WERI-Rb-1 (cell line): ENCODE measurements around the gene MICAL3.
"Not testable (repeated sequence)": the region's sequence is repeated elsewhere in the genome, so short reads cannot be mapped to it uniquely, and the experiment has no call there.

ENCODE experiments used
- DNase-seq: peaks from one replicate; pipeline ENCODE4 v3.0.0-alpha.2; 2020
- H3K27ac ChIP-seq: fragments of 250-450 bp; sonication (Bioruptor Pico); 2 replicates; pipeline ENCODE4 v1.5.1; 2020; ENCODE audit warnings: mild to moderate bottlenecking, moderate library complexity
- H3K27me3 ChIP-seq: fragments of 250-450 bp; sonication (Bioruptor Pico); 2 replicates; pipeline ENCODE4 v1.5.1; 2021; ENCODE audit warnings: mild to moderate bottlenecking, low read depth, moderate library complexity; ENCODE audit not compliant: insufficient read depth, severe bottlenecking
- H3K36me3 ChIP-seq: fragments of 250-450 bp; sonication (Bioruptor Pico); 2 replicates; pipeline ENCODE4 v1.5.1; 2020; ENCODE audit warnings: mild to moderate bottlenecking, moderate library complexity
- H3K4me3 ChIP-seq: 2 replicates; pipeline ENCODE4 v1.5.1; 2011; ENCODE audit warnings: low read depth, mild to moderate bottlenecking, control low read depth, low read length
- H3K9me3 ChIP-seq: fragments of 250-450 bp; sonication (Bioruptor Pico); 2 replicates; pipeline ENCODE4 v1.5.1; 2021; ENCODE audit warnings: mild to moderate bottlenecking, moderate library complexity; ENCODE audit not compliant: severe bottlenecking
- TF ChIP-seq, protein P1 (sequence below): IDR thresholded peaks from 2 replicates; pipeline ENCODE4 v1.5.1; 2011; ENCODE audit warnings: low read depth, mild to moderate bottlenecking, control low read depth, inconsistent platforms, low read length

Gene MICAL3

DNA sequence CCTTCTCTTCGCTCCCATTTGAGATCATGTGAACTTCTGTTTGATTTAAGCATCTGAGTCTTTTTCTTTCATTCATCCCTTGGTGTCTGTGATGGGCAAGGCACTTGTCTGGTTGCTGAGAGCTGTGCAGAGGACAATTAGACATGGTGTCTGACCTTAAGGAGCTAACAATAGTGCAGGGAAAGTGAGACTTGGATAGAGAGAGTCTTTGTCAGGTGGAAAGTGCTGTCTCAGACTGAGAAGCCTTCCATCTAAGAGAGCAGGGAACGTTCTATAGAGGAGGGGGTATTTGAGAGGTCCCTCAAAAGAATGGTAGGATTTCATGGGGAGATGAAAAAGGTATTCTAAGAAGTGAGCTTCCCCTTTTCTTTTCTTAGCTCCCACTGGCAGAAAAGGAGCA is 14.1 kb downstream of the MICAL3 start:
- no peak overlapping the region for H3K27ac ChIP-seq
- TF ChIP-seq, protein P1, sequence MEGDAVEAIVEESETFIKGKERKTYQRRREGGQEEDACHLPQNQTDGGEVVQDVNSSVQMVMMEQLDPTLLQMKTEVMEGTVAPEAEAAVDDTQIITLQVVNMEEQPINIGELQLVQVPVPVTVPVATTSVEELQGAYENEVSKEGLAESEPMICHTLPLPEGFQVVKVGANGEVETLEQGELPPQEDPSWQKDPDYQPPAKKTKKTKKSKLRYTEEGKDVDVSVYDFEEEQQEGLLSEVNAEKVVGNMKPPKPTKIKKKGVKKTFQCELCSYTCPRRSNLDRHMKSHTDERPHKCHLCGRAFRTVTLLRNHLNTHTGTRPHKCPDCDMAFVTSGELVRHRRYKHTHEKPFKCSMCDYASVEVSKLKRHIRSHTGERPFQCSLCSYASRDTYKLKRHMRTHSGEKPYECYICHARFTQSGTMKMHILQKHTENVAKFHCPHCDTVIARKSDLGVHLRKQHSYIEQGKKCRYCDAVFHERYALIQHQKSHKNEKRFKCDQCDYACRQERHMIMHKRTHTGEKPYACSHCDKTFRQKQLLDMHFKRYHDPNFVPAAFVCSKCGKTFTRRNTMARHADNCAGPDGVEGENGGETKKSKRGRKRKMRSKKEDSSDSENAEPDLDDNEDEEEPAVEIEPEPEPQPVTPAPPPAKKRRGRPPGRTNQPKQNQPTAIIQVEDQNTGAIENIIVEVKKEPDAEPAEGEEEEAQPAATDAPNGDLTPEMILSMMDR: no peak
- no peaks in the 10 kb centered on the region for H3K27me3 ChIP-seq

DNA sequence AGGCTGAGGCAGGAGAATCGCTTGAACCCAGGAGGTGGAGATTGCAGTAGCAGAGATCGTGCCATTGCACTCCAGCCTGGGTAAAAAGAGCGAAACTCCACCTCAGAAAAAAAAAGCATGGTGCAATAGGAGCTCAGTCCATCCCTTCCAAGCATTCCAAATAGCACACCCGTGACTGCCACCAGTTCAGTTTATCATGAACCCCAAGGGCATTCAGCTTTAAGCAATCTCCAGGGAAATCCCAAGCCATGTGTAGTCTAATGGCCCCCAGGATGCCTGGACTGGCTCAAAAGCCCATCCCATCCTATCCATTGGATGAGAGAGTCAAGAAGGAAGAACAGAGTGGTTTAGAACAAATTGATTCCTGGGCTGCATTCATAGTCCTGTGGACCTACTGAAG is 16.2 kb downstream of the MICAL3 start:
- TF ChIP-seq, protein P1: no peak
- H3K9me3 ChIP-seq: no peaks in the 10 kb centered on the region
- DNase-seq: no peak
- no peaks in the 10 kb centered on the region; the same call in 1 of the 2 replicates for H3K36me3 ChIP-seq
- no peaks in the 10 kb centered on the region for H3K27me3 ChIP-seq
- no peak overlapping the region for H3K27ac ChIP-seq
- H3K4me3 ChIP-seq: no peak overlapping the region

More for the DNA sequence above, 14.1 kb downstream of the MICAL3 start:
- no peak overlapping the region for H3K4me3 ChIP-seq
- no peaks in the 10 kb centered on the region for H3K9me3 ChIP-seq
- DNase-seq: no peak
- no peaks in the 10 kb centered on the region; the same call in 1 of the 2 replicates for H3K36me3 ChIP-seq

DNA sequence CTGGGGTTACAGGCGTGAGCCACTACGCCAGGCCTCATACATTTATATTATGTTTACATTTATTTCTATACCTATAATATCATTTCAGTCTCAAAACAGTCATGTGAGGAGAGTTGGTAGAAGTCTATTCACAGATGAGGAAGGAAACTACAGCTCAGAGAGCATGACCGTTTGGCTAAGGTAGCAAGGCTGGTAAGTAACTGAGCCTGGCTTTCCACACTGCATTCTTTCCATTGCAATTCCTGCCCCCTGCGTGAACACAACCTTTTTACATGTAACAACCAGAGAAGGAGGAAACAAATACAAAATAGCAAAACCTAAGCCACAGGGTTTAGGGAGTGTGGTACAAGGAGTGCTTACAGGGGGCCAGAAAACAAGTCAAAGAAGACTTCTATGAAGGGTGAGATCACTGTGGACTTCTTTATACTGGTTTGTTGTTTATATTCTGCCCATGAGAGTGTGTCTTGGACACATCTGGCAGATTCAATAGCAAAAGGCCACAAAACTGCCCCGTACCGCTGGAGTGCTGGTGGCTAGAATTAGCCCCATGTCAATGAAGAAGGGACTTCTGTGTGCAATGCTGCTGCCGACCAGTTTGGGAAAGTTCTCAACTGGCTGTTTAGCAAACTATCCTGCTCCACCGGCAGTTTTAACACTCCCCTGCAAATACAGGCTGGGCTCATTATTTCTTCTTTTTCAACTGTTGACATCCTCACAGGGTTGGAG is 19.0 kb downstream of the MICAL3 start:
- Histone ChIP-seq H3K9me3 (no peaks in the 10 kb centered on the region), H3K36me3 (no peaks in the 10 kb centered on the region; the same call in 1 of the 2 replicates), H3K27ac (no peak overlapping the region), H3K27me3 (no peaks in the 10 kb centered on the region), H3K4me3 (no peak overlapping the region)
- TF ChIP-seq, protein P1: no peak
- no peak for DNase-seq

DNA sequence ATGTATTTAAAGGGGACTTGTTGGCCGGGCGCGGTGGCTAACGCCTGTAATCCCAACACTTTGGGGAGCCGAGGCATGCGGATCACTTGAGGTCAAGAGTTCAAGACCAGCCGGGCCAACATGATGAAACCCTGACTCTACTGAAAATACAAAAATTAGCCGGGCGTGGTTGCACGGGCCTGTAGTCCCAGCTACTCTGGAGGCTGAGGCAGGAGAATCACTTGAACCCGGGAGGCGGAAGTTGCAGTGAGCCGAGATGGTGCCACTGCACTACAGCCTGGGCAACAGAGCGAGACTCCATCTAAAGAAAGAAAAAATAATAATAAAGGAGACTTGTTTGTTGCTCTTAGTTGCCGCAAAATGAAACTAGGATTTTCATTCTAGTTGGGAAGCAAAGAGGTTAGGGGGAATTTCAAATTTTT is 22.5 kb downstream of the MICAL3 start:
- H3K27ac ChIP-seq: peak overlapping the region; percentile 87; the same call in 1 of the 2 replicates
- H3K27me3 ChIP-seq, H3K36me3 ChIP-seq, H3K9me3 ChIP-seq, DNase-seq, H3K4me3 ChIP-seq: not testable (repeated sequence)

DNA sequence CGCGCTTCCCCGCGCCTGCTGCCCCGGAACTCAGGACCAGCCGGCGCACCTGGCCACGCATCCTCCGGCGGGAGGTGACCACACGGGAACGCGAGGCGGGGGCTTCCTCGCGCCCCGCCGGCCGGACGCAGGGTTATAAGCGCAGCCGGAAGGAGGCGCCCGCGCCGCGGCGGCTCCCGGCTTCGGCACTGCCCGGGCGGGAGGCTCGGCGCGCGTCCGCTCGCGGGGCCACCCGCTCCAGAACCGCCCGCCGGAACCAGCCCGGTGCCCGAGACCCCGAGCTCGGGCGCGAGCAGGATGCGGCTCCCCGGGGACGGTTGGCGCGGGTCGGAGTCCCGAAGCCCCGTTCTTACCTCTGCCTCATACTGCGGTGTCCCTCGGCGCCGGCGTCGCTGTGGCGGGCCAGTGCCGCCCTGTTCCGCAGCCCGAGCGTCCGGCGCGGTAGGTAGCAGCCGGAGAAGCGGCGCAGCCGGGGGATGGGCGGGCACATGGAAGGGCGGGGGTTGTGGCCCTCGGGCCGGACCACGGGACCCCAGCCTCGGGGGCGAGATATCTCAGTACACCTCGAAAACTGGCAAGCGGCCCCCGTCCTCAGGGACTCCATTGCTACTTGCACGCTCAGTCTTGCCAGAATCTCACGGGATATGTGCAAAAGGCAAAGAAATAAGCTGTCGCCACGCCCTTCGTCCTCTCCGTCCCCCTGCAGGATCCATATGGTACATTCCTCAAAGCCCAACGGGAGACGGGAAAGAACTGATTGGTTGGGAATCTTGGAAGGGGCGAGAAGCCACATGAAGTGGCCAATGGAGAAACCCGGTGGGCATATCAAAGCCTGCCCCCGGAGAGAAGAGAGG is 23.1 kb downstream of the MICAL3 start:
- Histone ChIP-seq H3K27me3 (no peaks in the 10 kb centered on the region), H3K27ac (peak overlapping the region; percentile 87), H3K4me3 (peak overlapping the region; percentile 72), H3K9me3 (no peaks in the 10 kb centered on the region), H3K36me3 (no peaks in the 10 kb centered on the region; the same call in 1 of the 2 replicates)
- TF ChIP-seq, protein P1: peak; percentile 61
- DNase-seq: peak; percentile 92

DNA sequence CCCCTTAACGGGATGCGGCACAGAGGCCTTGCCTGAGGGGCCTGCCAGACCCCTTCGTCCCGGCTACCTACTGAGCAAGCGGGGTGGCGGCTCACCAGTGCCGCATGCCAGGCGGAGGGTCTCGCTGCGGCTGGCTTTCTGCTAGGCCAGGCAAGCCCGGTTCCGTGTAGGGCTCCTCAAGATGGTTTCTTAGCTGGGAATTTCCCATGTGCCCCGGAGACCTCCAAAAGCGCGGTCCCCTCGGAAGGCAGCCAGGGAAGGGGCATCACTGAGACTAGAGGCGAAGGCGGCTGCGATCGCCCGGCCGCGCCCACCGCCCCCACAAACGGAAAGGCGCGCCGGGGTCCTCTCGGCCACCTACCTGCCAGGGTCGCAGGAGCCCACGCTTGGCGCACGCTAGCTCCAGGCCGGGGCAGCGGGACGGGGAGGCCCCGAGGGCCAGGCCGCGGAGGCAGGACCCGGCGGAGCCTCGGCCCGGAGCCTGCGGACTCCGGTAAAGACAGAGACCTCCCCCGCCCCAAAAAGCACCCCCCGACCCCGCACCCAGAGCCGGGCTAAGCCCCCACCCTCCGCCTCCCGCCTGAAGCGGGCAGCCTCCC is 23.8 kb downstream of the MICAL3 start:
- Histone ChIP-seq H3K36me3 (no peaks in the 10 kb centered on the region; the same call in 1 of the 2 replicates), H3K27ac (peak overlapping the region; percentile 87), H3K4me3 (peak overlapping the region; percentile 72), H3K27me3 (no peaks in the 10 kb centered on the region), H3K9me3 (no peaks in the 10 kb centered on the region)
- TF ChIP-seq, protein P1: no peak
- DNase-seq: no peak
